OCI-LY1 (cell line): ENCODE data around the gene SPTB.

Source experiments
- H2AFZ ChIP-seq: fragments of 200-600 bp; sonication (generic), shearing (Covaris generic); 2 replicates; pipeline ENCODE4 v1.6.0; 2014; ENCODE audit warnings: antibody characterized with exemption, mild to moderate bottlenecking, low read length
- H3F3A ChIP-seq: fragments of 200-600 bp; sonication (generic), shearing (Covaris generic); 2 replicates; pipeline ENCODE4 v1.6.0; 2014; ENCODE audit warnings: mild to moderate bottlenecking, antibody characterized with exemption, low read length, moderate library complexity; ENCODE audit not compliant: insufficient read depth
- H3K27ac ChIP-seq: fragments of 200-600 bp; sonication (generic); 2 replicates; pipeline ENCODE4 v1.5.1; 2014; ENCODE audit warnings: low read length, mixed run types, mild to moderate bottlenecking, low read depth; ENCODE audit not compliant: poor library complexity, severe bottlenecking
- H3K27me3 ChIP-seq: fragments of 200-600 bp; sonication (generic); 2 replicates; pipeline ENCODE4 v1.6.0; 2014; ENCODE audit warnings: antibody characterized with exemption, mild to moderate bottlenecking, low read length, moderate library complexity; ENCODE audit not compliant: insufficient read depth
- H3K36me3 ChIP-seq: fragments of 200-600 bp; sonication (generic); 2 replicates; pipeline ENCODE4 v1.6.1; 2014; ENCODE audit warnings: mild to moderate bottlenecking, antibody characterized with exemption, low read length, moderate library complexity, mixed read lengths; ENCODE audit not compliant: insufficient read depth
- H3K4me1 ChIP-seq: fragments of 200-600 bp; sonication (generic); 2 replicates; pipeline ENCODE4 v1.5.1; 2014; ENCODE audit warnings: mild to moderate bottlenecking, low read length, moderate library complexity; ENCODE audit not compliant: insufficient read depth, severe bottlenecking
- H3K4me2 ChIP-seq: fragments of 200-600 bp; sonication (generic), shearing (Covaris generic); 2 replicates; pipeline ENCODE4 v1.6.1; 2014; ENCODE audit warnings: low read length
- H3K4me3 ChIP-seq: fragments of 200-600 bp; sonication (generic); 2 replicates; pipeline ENCODE4 v1.5.1; 2014; ENCODE audit warnings: low read length, low read depth, mild to moderate bottlenecking, mixed read lengths; ENCODE audit not compliant: poor library complexity, severe bottlenecking
- H3K79me2 ChIP-seq: fragments of 200-600 bp; shearing (Covaris generic); 2 replicates; pipeline ENCODE4 v1.6.1; 2016; ENCODE audit warnings: mixed run types, low read length, mixed read lengths; ENCODE audit not compliant: insufficient read depth
- H3K9ac ChIP-seq: fragments of 200-600 bp; sonication (generic), shearing (Covaris generic); 2 replicates; pipeline ENCODE4 v1.6.1; 2014; ENCODE audit warnings: mild to moderate bottlenecking, low read length, mixed read lengths
- H3K9me2 ChIP-seq: fragments of 200-600 bp; sonication (generic), shearing (Covaris generic); 2 replicates; pipeline ENCODE4 v1.6.1; 2014; ENCODE audit warnings: low read depth, mild to moderate bottlenecking, low read length, mixed read lengths
- H3K9me3 ChIP-seq: fragments of 200-600 bp; shearing (Covaris generic); 2 replicates; pipeline ENCODE4 v1.6.1; 2014; ENCODE audit warnings: low read length, mixed read lengths
- H4K20me1 ChIP-seq: fragments of 200-600 bp; sonication (generic), shearing (Covaris generic); 2 replicates; pipeline ENCODE4 v1.6.0; 2016; ENCODE audit warnings: mild to moderate bottlenecking, low read length; ENCODE audit not compliant: insufficient read depth
- CTCF ChIP-seq: fragments of 200-600 bp; sonication (generic), shearing (Covaris generic); IDR thresholded peaks from 2 replicates; pipeline ENCODE4 v1.5.1; 2017; ENCODE audit warnings: mild to moderate bottlenecking, antibody characterized with exemption, low read length, moderate library complexity, mixed read lengths
- EZH2 ChIP-seq: fragments of 200-600 bp; sonication (generic), shearing (Covaris generic); IDR thresholded peaks from 2 replicates; pipeline ENCODE4 v1.8.0; 2017; ENCODE audit warnings: borderline replicate concordance, mixed run types, mild to moderate bottlenecking, antibody characterized with exemption, low read length, moderate library complexity, mixed read lengths

The SPTB gene

GRCh38 chr14:64774272-64774671 is 105.4 kb downstream of the SPTB start:
- no peaks in the 10 kb centered on the region for H3F3A ChIP-seq
- H3K27ac ChIP-seq = no peak overlapping the region
- H3K36me3 ChIP-seq = no peaks in the 10 kb centered on the region
- no peaks in the 10 kb centered on the region for H3K9me3 ChIP-seq
- no peaks in the 10 kb centered on the region for H3K9me2 ChIP-seq
- no peak overlapping the region for H3K4me2 ChIP-seq
- no peak for TF ChIP-seq CTCF
- no peak for TF ChIP-seq EZH2
- H3K9ac ChIP-seq = no peak overlapping the region
- no peak overlapping the region for H2AFZ ChIP-seq
- no peaks in the 10 kb centered on the region for H4K20me1 ChIP-seq
- no peaks in the 10 kb centered on the region for H3K79me2 ChIP-seq
- H3K4me1 ChIP-seq = no peaks in the 10 kb centered on the region
- H3K4me3 ChIP-seq = no peak overlapping the region
- H3K27me3 ChIP-seq = peaks cover 14% of the 10 kb centered on the region

GRCh38 chr14:64773577-64773976 is 106.1 kb downstream of the SPTB start:
- H3K36me3 ChIP-seq = no peaks in the 10 kb centered on the region
- H3K79me2 ChIP-seq = no peaks in the 10 kb centered on the region
- H3K4me1 ChIP-seq = no peaks in the 10 kb centered on the region
- H3K9me2 ChIP-seq = no peaks in the 10 kb centered on the region
- no peaks in the 10 kb centered on the region for H3F3A ChIP-seq
- no peak overlapping the region for H3K9ac ChIP-seq
- TF ChIP-seq EZH2 = no peak
- TF ChIP-seq CTCF = no peak
- H3K4me2 ChIP-seq = no peak overlapping the region
- H4K20me1 ChIP-seq = no peaks in the 10 kb centered on the region
- peaks cover 13% of the 10 kb centered on the region for H3K27me3 ChIP-seq
- no peaks in the 10 kb centered on the region for H3K9me3 ChIP-seq
- no peak overlapping the region for H3K27ac ChIP-seq
- H2AFZ ChIP-seq = no peak overlapping the region
- no peak overlapping the region for H3K4me3 ChIP-seq

GRCh38 chr14:64773046-64773445 is 106.7 kb downstream of the SPTB start:
- Histone ChIP-seq H3K4me2 (no peak overlapping the region), H3K9me3 (no peaks in the 10 kb centered on the region), H3F3A (no peaks in the 10 kb centered on the region), H4K20me1 (no peaks in the 10 kb centered on the region), H3K27ac (no peak overlapping the region), H3K4me3 (no peak overlapping the region), H3K79me2 (no peaks in the 10 kb centered on the region), H3K9me2 (no peaks in the 10 kb centered on the region), H3K27me3 (peaks cover 10% of the 10 kb centered on the region), H3K36me3 (no peaks in the 10 kb centered on the region), H3K9ac (no peak overlapping the region), H3K4me1 (no peaks in the 10 kb centered on the region), H2AFZ (no peak overlapping the region)
- TF ChIP-seq CTCF (no peak), EZH2 (no peak)
